DMS53 treated with DMSO at 0.1 percent for 48 hours (cell line): Measurements from ENCODE around the gene SBNO1.
"Not testable (repeated sequence)": the region's sequence is repeated elsewhere in the genome, so short reads cannot be mapped to it uniquely, and the experiment has no call there.

ENCODE experiments used
- DNase-seq: peaks from one replicate; lab custom pipeline; 2025; ENCODE audit not compliant: unreplicated experiment; lab: John Stamatoyannopoulos, UW

SBNO1 gene

DNA sequence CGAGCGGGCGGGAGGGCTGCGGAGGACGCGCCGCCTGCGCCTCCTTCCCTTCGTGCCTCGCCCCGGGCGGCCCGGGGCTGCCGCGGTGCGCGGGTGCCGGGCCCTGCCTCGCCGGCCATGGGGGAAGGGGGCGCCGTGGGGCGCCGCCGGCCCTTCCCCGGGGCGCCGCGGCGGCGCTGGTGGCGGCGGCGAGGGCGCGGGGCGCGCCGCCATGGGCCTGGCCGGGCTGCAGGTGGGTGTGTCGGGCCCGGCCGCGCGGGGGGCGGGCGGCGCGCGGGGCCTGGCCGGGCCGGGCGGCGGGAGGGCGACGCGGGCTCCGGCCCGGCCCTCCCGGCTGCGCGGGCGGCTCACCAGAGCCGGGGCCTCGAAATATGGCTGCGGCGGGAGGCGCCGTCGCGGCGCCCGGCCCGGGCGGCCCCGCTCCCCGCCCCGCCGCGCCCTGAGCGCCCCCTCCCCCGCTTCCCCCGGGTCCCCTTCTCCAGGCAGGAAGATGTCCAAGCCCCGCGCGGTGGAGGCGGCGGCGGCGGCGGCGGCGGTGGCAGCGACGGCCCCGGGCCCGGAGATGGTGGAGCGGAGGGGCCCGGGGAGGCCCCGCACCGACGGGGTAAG, 24.4 kb upstream of the SBNO1 start:
- DNase-seq, result no peak

DNA sequence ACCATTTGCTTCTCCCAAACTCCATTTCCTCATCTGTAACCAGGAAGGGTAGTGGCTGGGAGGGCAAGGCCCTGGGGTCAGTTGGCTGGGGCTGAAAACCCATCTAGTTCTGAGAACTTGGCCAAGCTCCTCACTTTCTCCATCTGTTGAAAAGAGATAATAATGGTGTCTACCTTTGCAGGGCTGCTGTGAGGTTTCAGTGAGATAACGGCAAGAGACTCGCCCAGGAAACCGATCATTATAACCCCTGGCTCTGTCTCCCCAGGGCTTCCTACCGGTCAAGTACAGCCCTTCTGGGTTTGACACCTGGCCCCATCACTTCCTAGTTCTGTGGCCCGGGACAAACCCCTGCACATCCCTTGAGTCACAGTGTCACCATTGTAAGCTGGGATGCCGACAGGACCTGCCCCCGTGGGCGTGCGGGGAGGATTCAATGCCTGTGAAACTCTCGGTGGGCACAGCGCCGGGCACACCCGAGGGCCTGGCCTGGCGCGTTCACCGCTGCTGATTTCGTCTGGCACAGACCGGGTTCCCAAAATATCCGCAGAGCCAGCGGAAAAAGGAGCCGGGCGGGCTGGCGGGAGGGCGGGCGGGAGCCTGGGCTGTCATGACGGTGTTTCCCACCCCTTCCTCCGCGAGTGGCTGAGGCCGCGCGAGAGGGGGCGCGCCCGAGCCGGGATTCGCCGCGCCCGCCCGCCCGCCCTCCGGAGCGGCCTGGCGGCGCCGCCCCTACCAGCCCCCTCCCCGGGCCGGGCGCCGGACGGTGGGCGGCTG, 23.7 kb upstream of the SBNO1 start:
- DNase-seq, result peak; percentile 32

DNA sequence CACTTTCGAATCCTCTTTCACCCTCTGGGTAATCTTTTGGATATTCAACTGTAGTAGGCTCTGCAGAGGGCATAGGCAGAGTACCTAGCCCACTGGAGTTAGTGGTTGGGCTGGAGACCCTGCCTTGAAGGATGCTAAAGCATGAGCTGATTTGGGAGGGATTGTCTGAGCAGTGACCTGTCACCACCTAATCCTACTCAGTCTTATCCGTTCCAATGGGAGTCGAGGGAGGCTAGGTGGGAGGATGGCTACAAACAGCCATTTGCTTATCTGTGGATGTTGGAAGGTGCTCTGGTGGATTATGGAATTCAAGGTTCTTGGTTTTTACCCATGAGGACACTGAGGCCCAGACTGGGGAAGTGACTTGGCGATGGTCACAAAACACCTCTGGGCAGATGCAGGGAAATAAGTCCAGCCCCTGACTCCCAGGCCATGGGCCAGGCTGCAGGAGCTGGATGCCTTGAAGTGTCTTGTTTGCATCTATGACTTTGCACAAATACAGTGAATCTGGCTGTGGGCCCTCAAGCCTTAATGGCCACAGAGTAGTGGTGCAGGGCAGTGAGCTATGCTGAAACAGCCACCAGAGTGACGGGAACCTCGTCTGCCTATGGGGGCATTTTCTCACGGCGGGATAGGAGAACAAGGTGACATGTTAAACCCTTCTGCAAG, 23.0 kb upstream of the SBNO1 start:
- no peak for DNase-seq

DNA sequence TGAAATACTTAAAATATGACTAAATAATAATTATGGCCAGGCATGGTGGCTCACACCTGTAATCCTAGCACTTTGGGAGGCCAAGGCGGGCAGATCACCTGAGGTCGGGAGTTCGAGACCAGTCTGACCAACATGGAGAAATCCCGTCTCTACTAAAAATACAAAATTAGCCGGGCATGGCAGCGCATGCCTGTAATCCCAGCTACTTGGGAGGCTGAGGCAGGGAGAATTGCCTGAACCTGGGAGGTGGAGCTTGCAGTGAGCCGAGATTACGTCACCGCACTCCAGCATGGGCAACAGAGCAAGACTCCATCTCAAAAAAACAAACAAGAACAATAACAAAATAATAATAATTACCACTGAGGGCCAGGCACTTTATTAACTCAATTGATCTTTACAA, 20.9 kb upstream of the SBNO1 start:
- not testable (repeated sequence) for DNase-seq

DNA sequence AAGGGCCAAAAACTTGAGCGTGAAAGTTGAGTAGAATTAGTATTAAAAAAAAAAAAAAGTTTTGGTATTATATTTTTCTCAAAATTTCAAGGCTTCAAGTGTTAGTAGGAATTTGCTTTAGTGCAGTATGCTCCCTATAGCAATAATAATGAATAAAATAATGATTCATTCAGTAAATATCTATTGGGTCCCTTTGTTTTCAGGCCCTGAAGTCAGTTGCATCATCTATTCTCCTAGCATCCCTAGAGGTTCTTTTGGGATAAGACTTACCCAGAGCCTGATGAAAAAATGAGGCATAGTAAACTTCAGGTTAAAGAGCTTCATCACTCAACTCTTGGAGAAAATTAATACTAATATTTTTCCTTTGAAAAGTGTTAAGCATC, 20.3 kb upstream of the SBNO1 start:
- DNase-seq, result no peak

DNA sequence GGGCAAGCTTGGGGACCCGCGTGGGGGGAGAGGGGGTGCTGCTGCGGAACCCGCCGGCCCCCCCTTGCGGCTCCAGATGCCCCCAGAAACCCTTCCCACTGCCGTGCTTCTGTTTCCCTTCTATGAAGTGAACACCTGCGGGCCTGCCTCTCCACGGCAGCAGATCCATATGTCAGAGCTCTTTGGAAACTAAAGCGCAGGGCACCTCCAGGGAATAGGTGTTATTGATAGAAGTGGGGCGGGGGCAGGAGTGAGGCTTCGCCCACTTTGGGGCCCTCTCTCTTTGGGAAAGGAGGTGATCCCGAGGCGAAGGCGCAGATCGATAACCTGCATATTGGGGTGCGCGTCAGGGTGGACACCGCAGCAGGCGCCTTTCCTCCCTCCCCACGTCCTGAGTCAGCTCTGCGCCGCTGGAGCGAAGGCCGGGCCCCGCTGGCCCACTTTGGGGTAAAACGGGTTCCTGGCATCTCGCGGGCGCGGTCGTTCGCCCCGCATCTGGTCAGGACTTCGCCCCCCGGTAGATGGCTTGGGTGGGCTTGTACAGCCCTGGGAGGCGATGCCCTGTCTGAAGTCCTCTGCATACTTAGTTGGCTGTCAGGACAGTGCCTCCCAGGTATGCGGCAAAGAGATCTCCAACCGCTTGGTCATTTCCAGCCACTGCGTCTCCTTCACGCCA, 19.8 kb upstream of the SBNO1 start:
- DNase-seq, result no peak

DNA sequence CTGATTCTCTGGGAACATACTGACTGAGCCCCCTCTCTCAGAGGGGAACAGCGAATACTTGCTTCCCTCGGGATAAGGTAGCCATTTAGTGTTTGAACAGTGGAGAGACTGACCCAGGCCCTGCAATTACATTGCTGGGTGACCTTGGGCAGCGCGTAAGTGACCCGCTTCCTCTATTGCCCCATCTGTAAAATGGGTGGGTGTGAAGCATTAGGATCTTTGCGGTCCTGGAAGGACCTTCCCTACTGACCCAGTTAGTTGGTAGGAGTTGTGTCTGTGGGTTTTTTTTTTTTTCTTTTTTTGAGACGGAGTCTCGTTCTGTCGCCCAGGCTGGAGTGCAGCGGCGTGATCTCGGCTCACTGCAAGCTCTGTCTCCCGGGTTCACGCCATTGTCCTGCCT, 18.0 kb upstream of the SBNO1 start:
- no peak for DNase-seq

DNA sequence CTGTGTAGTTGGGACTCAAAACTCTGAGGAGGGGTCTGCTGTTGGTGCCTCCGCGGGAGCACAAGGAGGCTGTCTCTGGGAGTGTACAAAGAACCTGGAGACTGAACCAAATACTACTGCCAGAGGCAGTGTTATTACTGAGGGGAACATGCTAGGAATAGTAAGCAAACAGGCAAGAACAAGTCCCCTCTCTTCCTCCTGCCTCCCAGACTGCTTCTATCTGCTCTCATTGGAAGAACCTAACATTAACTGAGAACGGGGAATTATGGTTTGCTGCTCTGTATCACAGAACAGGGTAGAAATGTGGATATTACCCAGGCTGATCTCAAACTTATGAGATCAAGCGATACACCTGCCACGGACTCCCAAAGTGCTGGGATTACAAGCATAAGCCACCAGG, 14.7 kb upstream of the SBNO1 start:
- DNase-seq, result no peak

DNA sequence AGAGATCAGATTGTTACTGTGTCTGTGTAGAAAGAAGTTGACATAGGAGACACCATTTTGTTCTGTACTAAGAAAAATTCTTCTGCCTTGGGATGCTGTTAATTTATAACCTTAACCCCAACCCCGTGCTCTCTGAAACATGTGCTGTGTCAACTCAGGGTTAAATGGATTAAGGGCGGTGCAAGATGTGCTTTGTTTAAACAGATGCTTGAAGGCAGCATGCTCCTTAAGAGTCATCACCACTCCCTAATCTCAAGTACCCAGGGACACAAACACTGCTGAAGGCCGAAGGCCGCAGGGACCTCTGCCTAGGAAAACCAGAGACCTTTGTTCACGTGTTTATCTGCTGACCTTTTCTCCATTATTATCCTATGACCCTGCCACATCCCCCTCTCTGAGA, 7.8 kb upstream of the SBNO1 start:
- DNase-seq, result not testable (repeated sequence)

DNA sequence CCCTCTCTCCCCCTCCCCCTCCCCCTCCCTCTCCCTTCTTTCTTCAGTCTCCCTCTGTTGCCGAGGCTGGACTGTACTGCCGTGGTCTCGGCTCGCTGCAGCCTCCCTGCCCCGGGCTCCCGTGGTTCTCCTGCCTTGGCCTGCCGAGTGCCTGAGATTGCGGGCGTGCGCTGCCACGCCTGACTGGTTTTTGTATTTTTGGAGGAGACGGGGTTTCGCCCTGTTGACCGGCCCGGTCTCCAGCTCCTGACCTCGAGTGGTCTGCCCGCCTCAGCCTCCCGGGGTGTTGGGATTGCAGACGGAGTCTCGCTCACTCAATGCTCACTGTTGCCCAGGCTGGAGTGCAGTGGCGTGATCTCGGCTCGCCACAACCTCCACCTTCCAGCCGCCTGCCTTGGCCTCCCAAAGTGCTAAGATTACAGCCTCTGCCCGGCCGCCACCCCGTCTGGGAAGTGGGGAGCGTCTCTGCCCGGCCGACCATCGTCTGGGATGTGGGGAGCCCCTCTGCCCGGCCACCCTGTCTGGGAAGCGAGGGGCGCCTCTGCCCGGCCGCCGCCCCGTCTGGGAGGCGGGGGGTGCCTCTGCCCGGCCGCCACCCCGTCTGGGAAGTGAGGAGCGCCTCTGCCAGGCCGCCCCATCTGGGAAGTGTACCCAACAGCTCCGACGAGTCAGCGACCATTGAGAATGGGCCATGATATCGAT, 7.2 kb upstream of the SBNO1 start:
- not testable (repeated sequence) for DNase-seq

DNA sequence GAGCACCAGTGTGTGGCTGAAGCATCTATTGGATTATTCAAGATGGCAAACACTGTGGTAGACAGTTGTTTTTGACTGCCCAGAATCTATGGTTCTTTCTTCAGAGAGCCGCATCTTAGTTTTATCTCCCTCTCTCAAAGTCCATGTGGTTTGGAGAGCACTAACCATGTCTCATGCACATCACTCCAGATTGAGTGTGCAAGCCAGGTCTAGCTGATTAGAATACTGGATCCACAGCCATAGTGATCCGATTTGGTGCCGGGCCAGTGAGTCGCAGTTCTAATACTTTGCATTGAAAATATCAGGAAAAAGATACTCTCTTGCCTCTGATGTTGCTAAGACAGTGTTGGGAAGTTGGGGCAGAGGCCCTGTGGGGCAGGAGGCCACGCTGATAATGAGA, 4.6 kb upstream of the SBNO1 start:
- no peak for DNase-seq

DNA sequence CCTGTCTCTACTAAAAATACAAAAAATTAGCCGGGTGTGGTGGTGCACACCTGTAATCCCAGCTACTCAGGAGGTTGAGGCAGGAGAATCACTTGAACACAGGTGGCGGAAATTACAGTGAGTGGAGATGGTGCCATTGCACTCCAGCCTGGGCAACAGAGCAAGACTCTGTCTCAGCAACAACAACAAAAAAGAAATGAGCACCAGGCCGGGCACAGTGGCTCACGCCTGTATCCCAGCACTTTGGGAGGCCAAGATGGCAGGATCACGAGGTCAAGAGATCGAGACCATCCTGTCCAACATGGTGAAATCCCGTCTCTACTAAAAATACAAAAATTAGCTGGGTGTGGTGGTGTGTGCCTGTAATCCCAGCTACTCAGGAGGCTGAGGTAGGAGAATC, 3.8 kb upstream of the SBNO1 start:
- not testable (repeated sequence) for DNase-seq

DNA sequence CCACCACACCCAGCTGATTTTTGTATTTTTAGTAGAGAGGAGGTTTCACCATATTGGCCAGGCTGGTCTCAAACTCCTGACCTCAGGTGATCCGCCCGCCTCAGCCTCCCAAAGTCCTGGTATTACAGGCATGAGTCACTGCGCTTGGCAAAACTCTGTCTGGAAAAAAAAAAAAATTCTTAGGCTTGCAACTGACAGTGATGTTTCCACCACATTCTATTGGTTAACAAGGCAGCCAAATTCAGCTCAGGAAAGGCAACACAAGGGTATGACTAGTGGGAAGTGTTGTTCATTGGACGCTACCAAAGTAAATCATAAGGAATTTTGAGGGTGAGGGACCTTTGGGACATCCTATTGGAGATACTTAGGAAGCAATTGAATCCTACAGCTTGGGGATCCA, 2.9 kb upstream of the SBNO1 start:
- DNase-seq, result no peak

DNA sequence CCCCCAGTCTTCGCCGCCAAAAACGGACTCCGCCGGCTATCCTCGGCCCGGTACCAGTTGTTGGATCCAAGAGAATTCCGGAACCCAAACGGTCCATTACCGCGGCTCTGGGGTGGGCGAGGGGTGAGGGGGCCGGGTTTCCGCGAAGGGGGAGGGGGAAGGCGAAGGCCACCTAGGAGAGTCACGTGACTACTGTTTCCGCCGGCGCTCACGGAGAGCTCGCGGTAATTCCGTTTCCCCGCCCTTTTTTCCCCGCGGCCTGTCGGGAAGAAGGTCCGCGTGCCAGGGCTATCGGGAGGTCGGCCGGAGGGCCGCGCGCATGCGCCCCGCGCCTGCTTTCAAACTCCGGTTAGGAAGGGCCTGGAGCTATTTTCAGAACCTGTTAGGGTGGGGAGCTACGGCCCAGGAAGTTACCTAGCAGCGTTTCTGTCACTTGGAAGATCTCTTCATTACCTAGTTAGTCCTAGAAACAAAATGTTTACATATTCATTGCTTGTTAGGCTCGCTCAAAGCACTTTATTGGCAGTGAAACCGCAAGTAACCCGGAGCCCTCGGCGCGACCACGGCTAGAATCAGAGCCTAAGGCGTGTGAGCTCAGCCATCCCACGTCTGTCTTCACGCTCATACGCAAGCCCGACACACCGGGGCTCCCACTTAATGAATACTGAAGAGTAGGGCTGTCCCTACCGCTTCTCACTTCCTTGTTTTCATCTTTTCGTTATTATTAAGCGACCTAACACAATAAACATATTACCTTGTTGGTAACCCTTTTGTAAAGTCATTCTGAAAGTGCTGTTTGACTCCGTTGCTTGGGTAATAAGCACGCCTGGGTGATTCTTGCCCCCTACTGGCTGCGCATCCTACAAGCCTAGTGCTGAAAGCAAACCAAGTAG, 624 bp upstream of the SBNO1 start:
- DNase-seq, result peak; percentile 98

DNA sequence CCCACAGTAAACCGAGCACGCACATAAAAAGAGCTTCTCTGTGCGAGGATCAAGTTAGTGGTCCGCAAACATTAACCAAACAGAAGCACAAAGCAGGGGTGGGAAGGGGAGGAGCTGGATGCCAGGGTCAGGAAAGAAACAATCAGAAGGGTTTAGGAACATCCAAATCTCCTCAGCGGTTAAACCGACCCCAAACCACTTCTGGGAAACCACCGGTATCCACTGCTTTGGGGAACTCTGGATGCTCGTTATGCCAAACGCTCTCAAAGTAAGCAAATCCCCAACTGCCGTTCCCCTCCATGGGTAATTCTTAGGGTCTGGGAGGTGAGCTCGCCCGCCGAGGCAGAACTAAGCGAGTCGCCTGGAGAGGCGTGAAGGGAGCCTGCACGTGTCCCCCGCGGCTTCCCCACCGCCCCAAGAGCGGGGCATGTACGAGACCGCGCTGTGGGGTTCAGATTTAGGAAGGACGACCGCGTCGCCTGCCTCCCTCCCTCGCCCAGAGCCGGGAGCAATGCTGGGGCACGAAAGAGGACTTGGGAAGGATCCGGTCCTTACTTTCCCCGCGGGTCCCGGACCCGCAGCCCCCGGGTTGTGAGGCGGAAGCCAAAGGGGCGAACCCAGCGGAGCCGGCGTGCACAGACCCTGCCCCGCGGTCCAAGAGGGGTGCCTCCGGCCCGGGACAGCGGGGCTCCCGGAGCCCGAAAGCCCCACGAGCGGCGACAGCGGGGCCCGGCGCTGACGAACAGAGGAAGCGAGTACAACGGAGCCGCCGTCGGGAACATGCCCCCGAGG, 711 bp downstream of the SBNO1 start:
- peak; percentile 4 for DNase-seq

DNA sequence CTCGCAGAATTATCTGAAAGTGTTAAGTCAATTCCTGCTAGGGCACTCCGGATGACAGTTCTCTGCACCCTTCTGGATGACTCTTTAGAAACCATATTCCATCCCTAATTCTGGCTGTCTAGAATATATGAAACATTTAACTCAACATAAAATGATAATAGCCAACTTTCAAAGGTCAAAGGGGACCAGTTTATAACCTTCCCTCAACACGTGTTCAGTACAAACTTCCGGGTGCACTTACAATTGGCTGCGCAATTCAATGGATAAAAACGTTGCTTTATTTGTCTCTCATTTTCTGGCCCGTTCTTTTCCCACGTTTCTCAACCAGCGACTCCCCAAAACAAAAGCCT, 1.3 kb downstream of the SBNO1 start:
- DNase-seq, result no peak

DNA sequence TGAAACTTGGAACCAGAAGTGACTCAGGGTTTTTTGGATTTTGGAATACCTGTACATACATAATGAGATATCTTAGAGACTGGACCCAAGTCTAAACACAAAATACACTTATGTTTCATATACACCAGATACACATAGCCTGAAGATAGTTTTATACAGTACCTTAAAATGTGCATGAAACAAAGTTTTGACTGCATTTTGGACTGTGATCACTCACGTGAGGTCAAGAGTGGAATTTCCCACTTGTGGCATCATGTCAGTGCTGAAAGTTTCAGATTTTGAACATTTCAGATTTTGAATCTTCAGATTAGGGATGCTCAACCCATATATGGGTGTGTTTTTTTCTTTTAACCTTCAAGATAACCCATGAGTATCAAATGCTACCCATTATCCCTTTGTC, 6.6 kb downstream of the SBNO1 start:
- no peak for DNase-seq

DNA sequence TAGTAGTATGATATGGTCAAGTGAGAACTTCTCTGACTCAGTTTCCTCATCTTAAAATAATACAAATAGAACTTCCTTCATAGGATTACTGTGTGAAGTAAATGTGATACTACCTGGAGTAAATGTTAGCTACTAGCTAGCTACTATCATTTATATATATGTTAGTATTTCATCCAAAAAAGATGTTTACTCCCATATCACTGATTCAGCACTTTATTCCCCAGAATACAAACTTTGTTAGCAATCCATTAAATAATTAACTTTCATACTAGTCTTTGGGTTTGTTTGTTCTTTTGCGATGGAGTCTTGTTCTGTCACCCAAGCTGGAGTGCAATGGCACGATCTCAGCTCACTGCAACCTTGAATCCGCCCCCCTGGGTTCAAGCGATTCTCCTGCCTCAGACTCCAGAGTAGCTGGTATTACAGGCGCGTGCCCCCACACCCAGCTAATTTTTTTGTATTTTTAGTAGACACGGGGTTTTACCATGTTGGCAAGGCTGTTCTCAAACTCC, 8.4 kb downstream of the SBNO1 start:
- DNase-seq, result no peak

DNA sequence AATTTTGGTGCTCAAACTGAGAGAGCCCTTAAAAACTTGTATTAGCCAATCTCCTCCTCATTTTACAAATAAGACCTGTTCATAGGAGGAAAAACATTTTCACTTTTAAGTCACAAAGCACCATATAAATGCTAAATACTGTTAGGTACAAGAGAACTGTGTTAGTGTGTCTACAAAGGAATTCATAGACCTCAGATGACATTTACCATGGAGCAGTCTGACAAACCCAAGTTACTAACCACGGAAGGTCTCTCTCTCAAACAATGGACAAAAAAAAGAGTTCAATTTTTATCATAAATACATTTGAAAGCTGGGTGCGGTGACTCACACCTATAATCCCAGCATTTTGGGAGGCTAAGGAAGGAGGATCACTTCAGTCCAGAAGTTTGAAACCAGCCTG, 10.0 kb downstream of the SBNO1 start:
- DNase-seq, result no peak
